Neuronal stem cell (in vitro differentiated cells): Measurements from ENCODE around the gene GSG1.
A peak's percentile ranks its signal among the peaks of the same experiment; 100 is the strongest.

ENCODE experiments used
- DNase-seq: peaks from one replicate; pipeline ENCODE4 v3.0.0-alpha.2; 2013; ENCODE audit warnings: low spot score
- H2AFZ ChIP-seq: one replicate; pipeline ENCODE4 v1.6.1; 2013; ENCODE audit warnings: mild to moderate bottlenecking, low read length, inconsistent platforms
- H2AK5ac ChIP-seq: 2 replicates; pipeline ENCODE4 v1.6.1; 2013; ENCODE audit warnings: low read depth, mild to moderate bottlenecking, inconsistent platforms, low read length, moderate library complexity, mixed read lengths
- H2BK120ac ChIP-seq: 2 replicates; pipeline ENCODE4 v1.6.1; 2013; ENCODE audit warnings: low read depth, mild to moderate bottlenecking, inconsistent platforms, low read length, moderate library complexity, mixed read lengths
- H2BK12ac ChIP-seq: one replicate; pipeline ENCODE4 v1.6.1; 2013; ENCODE audit warnings: low read length, inconsistent platforms
- H2BK15ac ChIP-seq: 2 replicates; pipeline ENCODE4 v1.6.1; 2013; ENCODE audit warnings: mild to moderate bottlenecking, low read length, inconsistent platforms, mixed read lengths
- H2BK5ac ChIP-seq: one replicate; pipeline ENCODE4 v1.6.1; 2013; ENCODE audit warnings: inconsistent platforms, mild to moderate bottlenecking, low read length, moderate library complexity
- H3K14ac ChIP-seq: one replicate; pipeline ENCODE4 v1.6.1; 2013; ENCODE audit warnings: low read length, inconsistent platforms
- H3K18ac ChIP-seq: 2 replicates; pipeline ENCODE4 v1.6.1; 2013; ENCODE audit warnings: low read length, inconsistent platforms
- H3K23ac ChIP-seq: 2 replicates; pipeline ENCODE4 v1.6.1; 2013; ENCODE audit warnings: low read depth, mild to moderate bottlenecking, mixed read lengths, low read length, inconsistent platforms; ENCODE audit not compliant: poor library complexity
- H3K27ac ChIP-seq: replicated peaks from 3 replicates; pipeline ENCODE4 v1.5.1; 2013; ENCODE audit warnings: low read length, inconsistent platforms
- H3K27me3 ChIP-seq, 3 experiments: 2 replicates each; pipeline ENCODE4 v1.6.1; 2013; ENCODE audit warnings: low read length in 3 of 3, mild to moderate bottlenecking in 2 of 3, inconsistent platforms in 1 of 3, low read depth in 1 of 3, mixed read lengths in 1 of 3, moderate library complexity in 1 of 3; ENCODE audit not compliant: control insufficient read depth in 3 of 3, insufficient read depth in 3 of 3
- H3K36me3 ChIP-seq, 2 donors: replicated peaks in 1 of 2; 2 replicates each; pipeline ENCODE4 v1.6.1; 2013; ENCODE audit warnings: low read length in 2 of 2; ENCODE audit not compliant: control insufficient read depth in 2 of 2, insufficient read depth in 2 of 2
- H3K4ac ChIP-seq: 2 replicates; pipeline ENCODE4 v1.6.1; 2013; ENCODE audit warnings: inconsistent platforms, mild to moderate bottlenecking, low read length, moderate library complexity
- H3K4me1 ChIP-seq, 2 donors: 1 replicate in 1 of 2; 2 replicates in 1 of 2; pipeline ENCODE4 v1.6.1; 2013; ENCODE audit warnings: low read length in 2 of 2, low read depth in 1 of 2; ENCODE audit not compliant: control insufficient read depth in 2 of 2, insufficient read depth in 1 of 2
- H3K4me2 ChIP-seq: one replicate; pipeline ENCODE4 v1.6.1; 2013; ENCODE audit warnings: mild to moderate bottlenecking, low read length, inconsistent platforms; ENCODE audit not compliant: insufficient read depth, poor library complexity, severe bottlenecking
- H3K4me3 ChIP-seq, 2 donors: 2 replicates each; pipeline ENCODE4 v1.5.1; 2013; ENCODE audit warnings: low read length in 2 of 2, mild to moderate bottlenecking in 2 of 2, inconsistent platforms in 1 of 2, moderate library complexity in 1 of 2
- H3K79me1 ChIP-seq: one replicate; pipeline ENCODE4 v1.6.1; 2013; ENCODE audit warnings: low read depth, mild to moderate bottlenecking, inconsistent platforms, low read length, moderate library complexity
- H3K9ac ChIP-seq: one replicate; pipeline ENCODE4 v1.6.1; 2013; ENCODE audit warnings: mild to moderate bottlenecking, low read depth, low read length, inconsistent platforms; ENCODE audit not compliant: poor library complexity
- H3K9me3 ChIP-seq, 2 donors: replicated peaks in 1 of 2; 2 replicates each; pipeline versions ENCODE3 to v1.6.1; 2013; ENCODE audit warnings: low read length in 2 of 2, mild to moderate bottlenecking in 2 of 2, inconsistent platforms in 1 of 2, low read depth in 1 of 2, mixed read lengths in 1 of 2, moderate library complexity in 1 of 2; ENCODE audit not compliant: control insufficient read depth in 2 of 2, insufficient read depth in 1 of 2
- H4K8ac ChIP-seq: one replicate; pipeline ENCODE4 v1.6.1; 2013; ENCODE audit warnings: low read depth, mild to moderate bottlenecking, inconsistent platforms, low read length, moderate library complexity
- H4K91ac ChIP-seq: one replicate; pipeline ENCODE4 v1.6.1; 2013; ENCODE audit warnings: low read length, low read depth, mild to moderate bottlenecking, inconsistent platforms; ENCODE audit not compliant: poor library complexity
- WGBS, 2 donors: extraction: QIAGEN DNeasy Blood & Tissue Kit; methylation state at CpG; one replicate each; pipeline ENCODE4 v1.1.7; 2013; ENCODE audit warnings: missing lambda C conversion rate in 2 of 2, mixed read lengths in 1 of 2; ENCODE audit not compliant: insufficient read length in 2 of 2, insufficient replicate concordance in 1 of 2; ENCODE audit errors: extremely low coverage in 2 of 2; 5-methylcytosine and 5-hydroxymethylcytosine counted together

GSG1 gene

GRCh38 chr12:13099066-13099843 lies 4.2 kb downstream of the GSG1 start:
- H3K9ac ChIP-seq: no peak overlapping the region
- peaks cover 27 to 32% of the 10 kb centered on the region in 2 donors for H3K4me1 ChIP-seq
- H2BK15ac ChIP-seq: no peak overlapping the region
- no peaks in the 10 kb centered on the region for H3K79me1 ChIP-seq
- no peaks in the 10 kb centered on the region for H3K36me3 ChIP-seq
- no CpG with 5 or more reads among the region's 8 CpGs for WGBS, 2 donors
- no peak overlapping the region for H4K8ac ChIP-seq
- H2AFZ ChIP-seq: peak overlapping the region; percentile 58
- no peak overlapping the region for H2BK120ac ChIP-seq
- no peak overlapping the region for H2BK5ac ChIP-seq
- H3K23ac ChIP-seq: no peak overlapping the region
- H3K9me3 ChIP-seq: no peaks in the 10 kb centered on the region
- no peak overlapping the region for H2AK5ac ChIP-seq
- no peak overlapping the region for H3K4ac ChIP-seq
- no peak overlapping the region for H3K4me2 ChIP-seq
- H2BK12ac ChIP-seq: no peak overlapping the region
- no peak overlapping the region for H3K18ac ChIP-seq
- no peak overlapping the region for H3K14ac ChIP-seq
- H3K27me3 ChIP-seq: no peaks in the 10 kb centered on the region
- no peak overlapping the region for H3K27ac ChIP-seq
- DNase-seq: no peak
- no peak overlapping the region for H4K91ac ChIP-seq
- H3K4me3 ChIP-seq: no peak overlapping the region

- Histone ChIP-seq H3K9me3 (no peaks in the 10 kb centered on the region), H3K27ac (no peak overlapping the region), H4K8ac (no peak overlapping the region), H3K27me3 (no peaks in the 10 kb centered on the region), H3K36me3 (no peaks in the 10 kb centered on the region), H3K18ac (no peak overlapping the region), H3K23ac (no peak overlapping the region), H3K4me1 (peaks cover 25 to 38% of the 10 kb centered on the region in 2 donors), H2AK5ac (no peak overlapping the region), H2BK120ac (no peak overlapping the region), H2BK12ac (no peak overlapping the region), H3K79me1 (no peaks in the 10 kb centered on the region), H3K4me2 (no peak overlapping the region), H2BK5ac (no peak overlapping the region), H2BK15ac (no peak overlapping the region), H2AFZ (peak overlapping the region; percentile 58), H3K14ac (no peak overlapping the region), H3K9ac (no peak overlapping the region), H3K4ac (no peak overlapping the region), H4K91ac (no peak overlapping the region), H3K4me3 (no peak overlapping the region)
- no CpG with 5 or more reads among the region's 9 CpGs for WGBS, 2 donors
- no peak for DNase-seq
Observed at GRCh38 chr12:13097491-13098011, 5.9 kb downstream of the GSG1 start.

GRCh38 chr12:13095266-13095995 lies 8.0 kb downstream of the GSG1 start:
- Histone ChIP-seq H3K4ac (no peak overlapping the region), H3K4me2 (no peak overlapping the region), H2BK120ac (no peak overlapping the region), H2BK5ac (no peak overlapping the region), H3K9me3 (peaks cover 0 to 2% of the 10 kb centered on the region in 2 donors), H4K91ac (no peak overlapping the region), H3K9ac (no peak overlapping the region), H3K14ac (no peak overlapping the region), H3K23ac (no peak overlapping the region), H3K18ac (no peak overlapping the region), H3K4me1 (peaks cover 15 to 26% of the 10 kb centered on the region in 2 donors), H2BK15ac (no peak overlapping the region), H3K27ac (no peak overlapping the region), H2AK5ac (no peak overlapping the region), H3K27me3 (no peaks in the 10 kb centered on the region), H2AFZ (no peak overlapping the region), H3K4me3 (no peak overlapping the region), H3K79me1 (no peaks in the 10 kb centered on the region), H3K36me3 (no peaks in the 10 kb centered on the region), H4K8ac (no peak overlapping the region), H2BK12ac (no peak overlapping the region)
- DNase-seq: no peak
- WGBS, 2 donors: no CpG with 5 or more reads among the region's 8 CpGs

GRCh38 chr12:13094367-13094766 lies 9.1 kb downstream of the GSG1 start:
- Histone ChIP-seq H4K91ac (no peak overlapping the region), H3K4ac (no peak overlapping the region), H3K27ac (no peak overlapping the region), H3K14ac (no peak overlapping the region), H3K9me3 (peaks cover 0 to 2% of the 10 kb centered on the region in 2 donors), H3K4me1 (peaks cover 8 to 17% of the 10 kb centered on the region in 2 donors), H2BK120ac (no peak overlapping the region), H3K23ac (no peak overlapping the region), H2AFZ (no peak overlapping the region), H3K18ac (no peak overlapping the region), H4K8ac (no peak overlapping the region), H2BK15ac (no peak overlapping the region), H3K27me3 (no peaks in the 10 kb centered on the region), H2BK12ac (no peak overlapping the region), H3K36me3 (no peaks in the 10 kb centered on the region), H2AK5ac (no peak overlapping the region), H3K9ac (no peak overlapping the region), H3K79me1 (no peaks in the 10 kb centered on the region), H3K4me3 (no peak overlapping the region), H2BK5ac (no peak overlapping the region), H3K4me2 (no peak overlapping the region)
- DNase-seq: no peak
- no CpG with 5 or more reads among the region's 3 CpGs for WGBS, 2 donors
